WTC11 (cell line): ENCODE measurements around the gene IGF2BP1. TPM values are rescaled to one million over a fixed set of nuclear protein-coding genes. Genes with fewer than 3 reads are reported as not detected.

Experiments
- ATAC-seq: fragments of 200-7000 bp; cut with Tn5 transposase; 2 replicates; pipeline ENCODE4 v1.10.0; 2021; ENCODE audit warnings: mild to moderate bottlenecking, moderate library complexity
- CTCF ChIA-PET: fragments of 300-600 bp; sonication (Branson Sonifier 250); formaldehyde crosslinking; loops from one replicate; lab custom pipeline; 2021; ENCODE audit warnings: antibody characterized with exemption; lab: Charles Lee
- POLR2A ChIA-PET: fragments of 350-600 bp; sonication (Branson Sonifier 250); formaldehyde crosslinking; loops from one replicate; lab custom pipeline; 2021; ENCODE audit warnings: antibody characterized with exemption; lab: Charles Lee
- DNase-seq: peaks from one replicate; pipeline ENCODE4 v3.0.0; 2021; ENCODE audit warnings: low spot score
- H3K27ac Mint-ChIP-seq: 2 replicates; pipeline ENCODE4 v1.8.0; 2021; ENCODE audit warnings: mixed read lengths
- H3K27me3 Mint-ChIP-seq: 2 replicates; pipeline ENCODE4 v1.8.0; 2021; ENCODE audit warnings: low read depth, mild to moderate bottlenecking, moderate library complexity, mixed read lengths
- H3K36me3 Mint-ChIP-seq: 2 replicates; pipeline ENCODE4 v1.8.0; 2021; ENCODE audit warnings: mixed read lengths
- H3K4me1 Mint-ChIP-seq: 2 replicates; pipeline ENCODE4 v1.8.0; 2022; ENCODE audit warnings: mixed read lengths
- H3K4me3 Mint-ChIP-seq: 2 replicates; pipeline ENCODE4 v1.8.0; 2021; ENCODE audit warnings: mild to moderate bottlenecking, moderate library complexity, mixed read lengths
- H3K9me3 Mint-ChIP-seq: 2 replicates; pipeline ENCODE4 v1.8.0; 2021; ENCODE audit warnings: mixed read lengths
- ARID4B ChIP-seq: sonication (generic); formaldehyde crosslinking; IDR thresholded peaks from 2 replicates; pipeline ENCODE4 v1.8.0; 2023; ENCODE audit warnings: missing genetic modification reagents, mild to moderate bottlenecking, borderline replicate concordance
- CREM ChIP-seq: sonication (generic); formaldehyde crosslinking; IDR thresholded peaks from 2 replicates; pipeline ENCODE4 v1.8.1; 2022; ENCODE audit warnings: mild to moderate bottlenecking, missing genetic modification reagents, moderate library complexity
- ELF4 ChIP-seq: sonication (generic); formaldehyde crosslinking; IDR thresholded peaks from 2 replicates; pipeline ENCODE4 v1.8.1; 2022; ENCODE audit warnings: low read depth, mild to moderate bottlenecking, moderate library complexity, missing genetic modification reagents
- ERG ChIP-seq: fragments of 250-450 bp; sonication (Bioruptor Pico); IDR thresholded peaks from 2 replicates; pipeline ENCODE4 v1.8.0; 2021; ENCODE audit warnings: mild to moderate bottlenecking
- FOXJ3 ChIP-seq: sonication (generic); formaldehyde crosslinking; IDR thresholded peaks from 2 replicates; pipeline ENCODE4 v1.9.0; 2021; ENCODE audit warnings: missing genetic modification reagents, mild to moderate bottlenecking, borderline replicate concordance
- GRHL2 ChIP-seq: fragments of 250-450 bp; sonication (Bioruptor Pico); IDR thresholded peaks from 2 replicates; pipeline ENCODE4 v1.8.0; 2022; ENCODE audit warnings: mild to moderate bottlenecking, moderate library complexity; ENCODE audit not compliant: insufficient replicate concordance, severe bottlenecking
- JUN ChIP-seq: sonication (generic); formaldehyde crosslinking; IDR thresholded peaks from 2 replicates; pipeline ENCODE4 v1.8.0; 2023; ENCODE audit warnings: mild to moderate bottlenecking, missing genetic modification reagents
- KAT7 ChIP-seq: sonication (generic); formaldehyde crosslinking; IDR thresholded peaks from 2 replicates; pipeline ENCODE4 v1.8.1; 2023; ENCODE audit warnings: missing genetic modification reagents, mild to moderate bottlenecking, borderline replicate concordance
- NR1H2 ChIP-seq: sonication (generic); formaldehyde crosslinking; IDR thresholded peaks from 2 replicates; pipeline ENCODE4 v1.9.0; 2021; ENCODE audit warnings: mild to moderate bottlenecking, moderate library complexity, missing genetic modification reagents
- RORB ChIP-seq: fragments of 250-450 bp; sonication (Bioruptor Pico); IDR thresholded peaks from 2 replicates; pipeline ENCODE4 v1.9.0; 2021; ENCODE audit warnings: mild to moderate bottlenecking
- ZNF121 ChIP-seq: sonication (generic); formaldehyde crosslinking; IDR thresholded peaks from 2 replicates; pipeline ENCODE4 v1.8.0; 2023; ENCODE audit warnings: missing genetic modification reagents
- ZNF396 ChIP-seq: fragments of 250-450 bp; sonication (Bioruptor Pico); IDR thresholded peaks from 2 replicates; pipeline ENCODE4 v1.8.0; 2021; ENCODE audit warnings: mild to moderate bottlenecking, moderate library complexity, borderline replicate concordance
- total RNA-seq: library from RNA; stranded (reverse); gene quantifications from 3 replicates; pipeline ENCODE4 v1.2.3, GENCODE V29; 2021
- TF ChIP-seq, protein P1 (sequence below): sonication (generic); formaldehyde crosslinking; IDR thresholded peaks from 2 replicates; pipeline ENCODE4 v1.8.1; 2022; ENCODE audit warnings: low read depth, mild to moderate bottlenecking, moderate library complexity, missing genetic modification reagents, borderline replicate concordance
- TF ChIP-seq, protein P2 (sequence below): fragments of 250-450 bp; sonication (Bioruptor Pico); IDR thresholded peaks from 2 replicates; pipeline ENCODE4 v1.9.0; 2021; ENCODE audit warnings: mild to moderate bottlenecking, borderline replicate concordance
- TF ChIP-seq, protein P3 (sequence below): sonication (generic); formaldehyde crosslinking; IDR thresholded peaks from 2 replicates; pipeline ENCODE4 v1.8.1; 2023; ENCODE audit warnings: mild to moderate bottlenecking, missing genetic modification reagents, moderate library complexity

The IGF2BP1 gene
- total RNA-seq, 1 experiment from 2014 or later, result 392 TPM

DNA sequence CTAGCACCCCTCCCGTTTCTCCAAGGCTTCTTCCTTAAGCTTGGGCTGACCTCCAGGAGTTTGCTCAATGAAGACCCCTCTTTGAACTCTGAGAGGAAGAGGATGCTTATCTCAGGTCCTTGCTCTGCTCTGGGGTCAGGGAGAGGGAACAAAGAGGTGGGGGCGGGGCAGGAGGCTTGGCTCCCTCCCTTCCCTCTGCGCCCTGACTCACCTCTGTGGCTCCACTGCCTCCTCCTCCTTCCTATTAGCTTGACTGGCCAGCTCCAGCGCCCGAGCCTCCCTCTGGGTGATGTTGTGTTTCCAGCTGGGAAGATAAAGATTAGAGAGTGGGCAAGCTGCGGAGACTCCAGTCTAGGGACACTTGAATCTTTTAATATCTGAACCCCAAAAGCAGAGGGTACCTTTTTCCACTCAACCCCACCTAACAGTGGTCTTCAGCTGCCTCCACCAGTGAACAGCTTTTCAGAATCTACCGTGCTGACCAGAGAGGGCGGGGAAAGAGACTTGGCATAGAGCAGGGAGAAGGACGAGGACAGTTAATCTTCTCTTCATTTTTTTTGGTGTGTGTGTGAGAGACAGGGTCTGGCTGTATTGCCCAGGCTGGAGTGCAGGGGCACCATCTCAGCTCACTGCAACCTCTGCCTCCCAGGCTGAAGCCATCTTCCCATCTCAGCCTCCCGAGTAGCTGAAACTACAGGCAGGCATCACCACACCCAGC, 35.5 kb upstream of the IGF2BP1 start:
- POLR2A ChIA-PET, result interaction anchor here (0.6 to 2.9 kb wide), 7 partner anchors 32 to 148 kb away, joined by 4 to 17 read pairs (median 4); partner anchors contain the start of genes ATP5MC1 and IGF2BP1
- Mint-ChIP-seq H3K27ac (no peak overlapping the region), H3K4me3 (peak overlapping the region; percentile 53), H3K4me1 (peaks cover 29% of the 10 kb centered on the region)
- ATAC-seq, result peak; percentile 90
- CTCF ChIA-PET, result interaction anchor here (0.5 to 4.3 kb wide), 9 partner anchors 9 to 93 kb away, joined by 3 to 47 read pairs (median 6); partner anchors contain the start of gene UBE2Z
- peak; percentile 45 for DNase-seq
- TF ChIP-seq JUN (CRISPR knock-in tag) (no peak), FOXJ3 (no peak), GRHL2 (CRISPR knock-in tag) (no peak), ZNF121 (CRISPR knock-in tag) (peak; percentile 98)
- TF ChIP-seq, all 79 proteins: peak for 1
- H3K36me3 Mint-ChIP-seq, result no peaks in the 10 kb centered on the region
- H3K9me3 Mint-ChIP-seq, result no peaks in the 10 kb centered on the region
- no peaks in the 10 kb centered on the region; the same call in 1 of the 2 replicates for H3K27me3 Mint-ChIP-seq

GRCh38 chr17:48970224-48970623, 27.0 kb upstream of the IGF2BP1 start:
- CTCF ChIA-PET, result interaction anchor here (2.2 to 3.1 kb wide), 2 partner anchors 9 to 62 kb away, joined by 11 to 23 read pairs; no protein-coding TSS in a partner anchor
- Mint-ChIP-seq H3K27ac (no peak overlapping the region), H3K36me3 (no peaks in the 10 kb centered on the region), H3K4me1 (peaks cover 32% of the 10 kb centered on the region), H3K27me3 (peaks cover 13% of the 10 kb centered on the region), H3K4me3 (no peak overlapping the region), H3K9me3 (no peaks in the 10 kb centered on the region)
- POLR2A ChIA-PET, result no interaction called here
- TF ChIP-seq, protein P1, sequence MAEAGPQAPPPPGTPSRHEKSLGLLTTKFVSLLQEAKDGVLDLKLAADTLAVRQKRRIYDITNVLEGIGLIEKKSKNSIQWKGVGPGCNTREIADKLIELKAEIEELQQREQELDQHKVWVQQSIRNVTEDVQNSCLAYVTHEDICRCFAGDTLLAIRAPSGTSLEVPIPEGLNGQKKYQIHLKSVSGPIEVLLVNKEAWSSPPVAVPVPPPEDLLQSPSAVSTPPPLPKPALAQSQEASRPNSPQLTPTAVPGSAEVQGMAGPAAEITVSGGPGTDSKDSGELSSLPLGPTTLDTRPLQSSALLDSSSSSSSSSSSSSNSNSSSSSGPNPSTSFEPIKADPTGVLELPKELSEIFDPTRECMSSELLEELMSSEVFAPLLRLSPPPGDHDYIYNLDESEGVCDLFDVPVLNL (CRISPR knock-in tag), result no peak
- TF ChIP-seq NR1H2 (CRISPR knock-in tag), result no peak
- TF ChIP-seq ZNF396 (CRISPR knock-in tag), result no peak
- TF ChIP-seq, protein P2, sequence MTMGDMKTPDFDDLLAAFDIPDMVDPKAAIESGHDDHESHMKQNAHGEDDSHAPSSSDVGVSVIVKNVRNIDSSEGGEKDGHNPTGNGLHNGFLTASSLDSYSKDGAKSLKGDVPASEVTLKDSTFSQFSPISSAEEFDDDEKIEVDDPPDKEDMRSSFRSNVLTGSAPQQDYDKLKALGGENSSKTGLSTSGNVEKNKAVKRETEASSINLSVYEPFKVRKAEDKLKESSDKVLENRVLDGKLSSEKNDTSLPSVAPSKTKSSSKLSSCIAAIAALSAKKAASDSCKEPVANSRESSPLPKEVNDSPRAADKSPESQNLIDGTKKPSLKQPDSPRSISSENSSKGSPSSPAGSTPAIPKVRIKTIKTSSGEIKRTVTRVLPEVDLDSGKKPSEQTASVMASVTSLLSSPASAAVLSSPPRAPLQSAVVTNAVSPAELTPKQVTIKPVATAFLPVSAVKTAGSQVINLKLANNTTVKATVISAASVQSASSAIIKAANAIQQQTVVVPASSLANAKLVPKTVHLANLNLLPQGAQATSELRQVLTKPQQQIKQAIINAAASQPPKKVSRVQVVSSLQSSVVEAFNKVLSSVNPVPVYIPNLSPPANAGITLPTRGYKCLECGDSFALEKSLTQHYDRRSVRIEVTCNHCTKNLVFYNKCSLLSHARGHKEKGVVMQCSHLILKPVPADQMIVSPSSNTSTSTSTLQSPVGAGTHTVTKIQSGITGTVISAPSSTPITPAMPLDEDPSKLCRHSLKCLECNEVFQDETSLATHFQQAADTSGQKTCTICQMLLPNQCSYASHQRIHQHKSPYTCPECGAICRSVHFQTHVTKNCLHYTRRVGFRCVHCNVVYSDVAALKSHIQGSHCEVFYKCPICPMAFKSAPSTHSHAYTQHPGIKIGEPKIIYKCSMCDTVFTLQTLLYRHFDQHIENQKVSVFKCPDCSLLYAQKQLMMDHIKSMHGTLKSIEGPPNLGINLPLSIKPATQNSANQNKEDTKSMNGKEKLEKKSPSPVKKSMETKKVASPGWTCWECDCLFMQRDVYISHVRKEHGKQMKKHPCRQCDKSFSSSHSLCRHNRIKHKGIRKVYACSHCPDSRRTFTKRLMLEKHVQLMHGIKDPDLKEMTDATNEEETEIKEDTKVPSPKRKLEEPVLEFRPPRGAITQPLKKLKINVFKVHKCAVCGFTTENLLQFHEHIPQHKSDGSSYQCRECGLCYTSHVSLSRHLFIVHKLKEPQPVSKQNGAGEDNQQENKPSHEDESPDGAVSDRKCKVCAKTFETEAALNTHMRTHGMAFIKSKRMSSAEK (CRISPR knock-in tag), result no peak
- TF ChIP-seq ARID4B (CRISPR knock-in tag), result no peak
- no peak for TF ChIP-seq ERG (CRISPR knock-in tag)
- TF ChIP-seq, protein P3, sequence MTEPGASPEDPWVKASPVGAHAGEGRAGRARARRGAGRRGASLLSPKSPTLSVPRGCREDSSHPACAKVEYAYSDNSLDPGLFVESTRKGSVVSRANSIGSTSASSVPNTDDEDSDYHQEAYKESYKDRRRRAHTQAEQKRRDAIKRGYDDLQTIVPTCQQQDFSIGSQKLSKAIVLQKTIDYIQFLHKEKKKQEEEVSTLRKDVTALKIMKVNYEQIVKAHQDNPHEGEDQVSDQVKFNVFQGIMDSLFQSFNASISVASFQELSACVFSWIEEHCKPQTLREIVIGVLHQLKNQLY (CRISPR knock-in tag), result no peak
- no peak for TF ChIP-seq ELF4 (CRISPR knock-in tag)
- TF ChIP-seq KAT7 (CRISPR knock-in tag), result no peak
- no peak for TF ChIP-seq FOXJ3
- TF ChIP-seq RORB (CRISPR knock-in tag), result no peak
- TF ChIP-seq CREM (CRISPR knock-in tag), result no peak
- DNase-seq (no peak), ATAC-seq (no peak)
